GM23338 (cell line): ENCODE measurements around the gene TRMT10B.

Experiments
- EZH2 ChIP-seq: fragments of 200-600 bp; sonication (generic); IDR thresholded peaks from one replicate; pipeline ENCODE4 v1.8.0; 2017; ENCODE audit warnings: antibody characterized with exemption, mild to moderate bottlenecking, low read depth; ENCODE audit not compliant: unreplicated experiment
- EZH2phosphoT487 ChIP-seq: fragments of 200-600 bp; sonication (generic); IDR thresholded peaks from one replicate; pipeline ENCODE4 v1.8.1; 2018; ENCODE audit warnings: antibody characterized with exemption; ENCODE audit not compliant: unreplicated experiment
- POLR2AphosphoS5 ChIP-seq: IDR thresholded peaks from 2 replicates; pipeline ENCODE4 v1.6.1; 2016; ENCODE audit warnings: antibody characterized with exemption, low read depth
- TF ChIP-seq, protein P1 (sequence below), 2 experiments: fragments of 200-600 bp in 1 of 2; sonication (generic) in 1 of 2; conservative IDR thresholded peaks; 2 replicates each; pipeline versions ENCODE4 v1.5.1 to v1.6.1; 2016 to 2017; ENCODE audit warnings: antibody characterized with exemption in 2 of 2, low read depth in 2 of 2, mild to moderate bottlenecking in 2 of 2, moderate library complexity in 1 of 2

DNA sequence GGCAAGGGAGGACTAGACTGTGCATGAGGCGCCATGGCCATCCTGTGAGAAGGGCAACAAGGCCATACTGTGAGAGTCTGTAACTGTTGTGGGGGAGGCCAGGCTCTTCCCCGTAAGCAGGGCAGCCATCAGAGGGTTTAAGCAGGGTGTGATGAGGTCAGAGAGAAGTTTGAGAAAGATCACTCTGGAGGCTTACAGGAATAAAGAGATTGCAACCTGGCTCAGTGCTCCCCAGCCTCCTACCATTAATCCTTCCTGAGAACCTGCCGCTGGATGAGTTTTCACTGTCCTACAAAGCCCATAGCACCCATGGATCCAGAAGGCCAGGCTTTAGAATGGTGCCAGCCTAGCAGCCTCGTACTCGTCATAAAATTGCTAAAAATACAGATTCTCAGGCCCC, 14.4 kb upstream of the TRMT10B start:
- TF ChIP-seq EZH2phosphoT487 (no peak), EZH2 (no peak), POLR2AphosphoS5 (no peak)
- TF ChIP-seq, protein P1, sequence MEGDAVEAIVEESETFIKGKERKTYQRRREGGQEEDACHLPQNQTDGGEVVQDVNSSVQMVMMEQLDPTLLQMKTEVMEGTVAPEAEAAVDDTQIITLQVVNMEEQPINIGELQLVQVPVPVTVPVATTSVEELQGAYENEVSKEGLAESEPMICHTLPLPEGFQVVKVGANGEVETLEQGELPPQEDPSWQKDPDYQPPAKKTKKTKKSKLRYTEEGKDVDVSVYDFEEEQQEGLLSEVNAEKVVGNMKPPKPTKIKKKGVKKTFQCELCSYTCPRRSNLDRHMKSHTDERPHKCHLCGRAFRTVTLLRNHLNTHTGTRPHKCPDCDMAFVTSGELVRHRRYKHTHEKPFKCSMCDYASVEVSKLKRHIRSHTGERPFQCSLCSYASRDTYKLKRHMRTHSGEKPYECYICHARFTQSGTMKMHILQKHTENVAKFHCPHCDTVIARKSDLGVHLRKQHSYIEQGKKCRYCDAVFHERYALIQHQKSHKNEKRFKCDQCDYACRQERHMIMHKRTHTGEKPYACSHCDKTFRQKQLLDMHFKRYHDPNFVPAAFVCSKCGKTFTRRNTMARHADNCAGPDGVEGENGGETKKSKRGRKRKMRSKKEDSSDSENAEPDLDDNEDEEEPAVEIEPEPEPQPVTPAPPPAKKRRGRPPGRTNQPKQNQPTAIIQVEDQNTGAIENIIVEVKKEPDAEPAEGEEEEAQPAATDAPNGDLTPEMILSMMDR (conservative IDR thresholded peaks at IDR 0.05; ENCODE audit: low read depth in 2 of 2), result no peak
